Hematopoietic multipotent progenitor cell treated with erythropoietin and hydrocortisone succinate and interleukin-3 and kit ligand, for 17 days (in vitro differentiated cells): ENCODE data around the gene GPATCH11.

Experiments used
- DNase-seq: peaks from one replicate; pipeline ENCODE4 v3.0.0-alpha.2; 2015; ENCODE audit warnings: low spot score

The GPATCH11 gene

DNA sequence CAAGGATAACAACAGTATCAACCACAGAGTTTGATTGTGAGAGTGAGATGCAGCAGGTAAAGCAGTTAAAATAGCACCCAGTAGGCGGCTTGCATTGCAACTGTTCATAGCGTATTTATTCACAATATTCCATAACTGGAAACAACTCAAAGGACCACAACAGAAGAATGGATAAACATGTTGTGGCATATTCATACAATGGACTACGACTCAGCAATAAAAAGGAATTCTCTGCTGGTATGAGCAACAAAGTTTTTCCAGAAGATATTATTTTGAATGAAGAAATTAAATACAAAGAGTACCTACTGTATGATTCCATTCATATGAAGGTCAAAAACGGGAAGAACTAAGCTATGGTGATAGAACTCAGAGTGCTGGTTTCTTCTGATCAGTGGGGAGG, 25.2 kb downstream of the GPATCH11 start:
- no peak for DNase-seq

- DNase-seq: no peak
These were observed 26.2 kb downstream of the GPATCH11 start for GRCh38 chr2:37110306-37111212.

DNA sequence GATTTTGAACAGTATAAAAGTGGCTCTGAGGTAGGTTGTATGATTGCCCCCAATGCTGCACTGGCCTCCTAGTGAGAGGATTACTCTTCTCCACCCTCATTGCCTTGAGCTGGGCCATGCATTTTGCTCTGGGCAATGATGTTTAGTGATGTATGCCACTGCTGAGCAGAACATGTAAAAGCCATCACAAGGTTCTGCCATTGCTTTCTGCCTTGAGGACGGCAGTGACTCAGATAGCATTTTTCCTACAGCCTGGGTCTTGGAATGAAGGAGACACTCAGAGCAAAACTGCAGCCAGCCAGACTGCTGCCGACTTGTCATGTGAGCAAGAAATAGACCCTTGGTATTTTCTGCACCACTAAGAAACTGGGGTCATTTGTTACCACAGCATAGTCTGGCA, 27.6 kb downstream of the GPATCH11 start:
- no peak for DNase-seq

- no peak for DNase-seq
These were observed 33.2 kb downstream of the GPATCH11 start for GRCh38 chr2:37117566-37117965.

GRCh38 chr2:37119157-37119556, 34.8 kb downstream of the GPATCH11 start:
- DNase-seq: no peak

DNA sequence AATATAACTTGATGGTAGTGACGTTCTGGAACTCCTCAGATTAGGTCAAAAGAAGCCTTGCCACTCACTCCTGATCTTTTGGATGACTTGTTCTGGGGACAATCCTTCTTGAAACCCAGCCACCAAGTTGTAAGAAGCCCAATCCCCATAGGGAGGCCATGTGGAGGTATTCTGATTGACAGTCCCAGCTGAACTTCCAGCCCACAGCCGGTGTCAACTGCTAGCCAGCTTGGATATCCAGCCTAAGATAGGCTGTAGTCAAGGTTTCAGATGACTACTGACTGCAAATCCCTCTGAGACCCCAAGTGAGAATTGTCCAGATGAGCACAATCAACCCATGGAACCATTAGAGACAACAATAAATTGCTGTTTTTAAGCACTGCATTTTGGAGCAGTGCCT, 41.1 kb downstream of the GPATCH11 start:
- DNase-seq: no peak

DNA sequence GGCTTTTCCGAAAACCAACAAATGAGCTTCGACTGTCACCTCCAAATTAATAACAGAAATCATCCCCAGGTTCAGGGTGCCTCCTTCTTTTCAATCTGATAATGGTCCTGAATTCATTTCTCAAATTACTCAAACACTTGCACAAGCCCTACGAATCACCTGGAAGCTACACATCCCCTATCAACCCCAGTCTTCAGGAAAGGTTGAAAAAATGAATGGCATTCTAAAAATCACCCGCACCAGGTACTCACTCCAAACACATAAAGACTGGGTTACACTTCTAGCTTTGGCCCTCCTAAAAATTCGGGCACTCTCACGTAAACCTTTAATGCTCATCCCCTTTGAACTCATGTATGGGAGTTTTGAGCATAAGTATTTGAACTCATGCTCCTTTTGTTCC, 48.6 kb downstream of the GPATCH11 start:
- DNase-seq: no peak

DNA sequence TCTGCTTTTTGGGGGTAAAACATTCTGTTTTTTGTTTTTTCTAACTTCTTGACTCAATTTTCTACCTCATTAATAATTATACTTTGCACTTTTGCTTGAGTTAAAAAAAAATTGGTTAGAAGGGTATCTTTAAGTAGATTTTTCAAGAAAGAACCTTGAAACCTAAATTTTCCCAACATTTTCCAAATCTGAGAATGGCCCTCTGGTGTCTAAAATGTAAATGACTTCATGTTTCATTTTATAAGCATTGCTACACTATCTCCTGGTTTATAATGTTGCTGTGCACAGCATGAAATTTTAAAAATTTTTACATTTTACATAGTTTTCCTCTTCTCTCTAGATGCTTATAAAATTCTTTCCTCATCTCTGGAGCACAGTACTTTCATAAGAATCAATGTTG, 58.2 kb downstream of the GPATCH11 start:
- DNase-seq: no peak

- no peak for DNase-seq
These were observed 59.7 kb downstream of the GPATCH11 start for GRCh38 chr2:37143974-37144373.

DNA sequence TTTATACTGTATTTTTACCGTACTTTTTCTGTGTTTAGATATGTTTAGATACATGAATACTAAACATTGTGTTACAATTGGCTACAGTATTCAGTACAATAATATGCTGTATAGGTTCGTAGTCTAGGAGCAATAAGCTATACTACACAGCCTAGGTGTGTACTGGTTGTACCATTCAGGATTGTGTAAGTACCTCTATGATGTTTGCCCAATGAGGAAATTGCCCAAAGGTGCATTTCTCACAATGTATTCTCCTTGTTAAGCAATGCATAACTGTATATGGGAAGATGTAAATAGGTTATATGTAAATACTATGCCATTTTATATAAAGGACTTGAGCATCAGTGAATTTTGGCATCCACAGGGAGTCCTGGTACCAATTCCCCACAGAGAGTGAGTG, 61.7 kb downstream of the GPATCH11 start:
- DNase-seq: no peak

GRCh38 chr2:37148325-37148724, 64.0 kb downstream of the GPATCH11 start:
- no peak for DNase-seq
